KMS-11 (cell line): ENCODE results near the gene PCDH12.
A peak's percentile ranks its signal among the peaks of the same experiment; 100 is the strongest.

Source experiments
- H2AFZ ChIP-seq: fragments of 200-600 bp; sonication (generic); 2 replicates; pipeline ENCODE4 v1.6.1; 2016; ENCODE audit warnings: antibody characterized with exemption, mixed run types, low read depth
- H3K27ac ChIP-seq: fragments of 200-600 bp; sonication (generic); 2 replicates; pipeline ENCODE4 v1.6.1; 2016; ENCODE audit warnings: mild to moderate bottlenecking, mixed run types
- H3K27me3 ChIP-seq: fragments of 200-600 bp; sonication (generic); 2 replicates; pipeline ENCODE4 v1.6.1; 2017; ENCODE audit warnings: mild to moderate bottlenecking, low read depth, mixed run types, moderate library complexity; ENCODE audit not compliant: insufficient read depth
- H3K36me3 ChIP-seq: fragments of 200-600 bp; sonication (generic); 2 replicates; pipeline ENCODE4 v1.6.1; 2017; ENCODE audit warnings: mild to moderate bottlenecking, mixed run types; ENCODE audit not compliant: insufficient read depth
- H3K4me1 ChIP-seq: fragments of 200-600 bp; sonication (generic); 2 replicates; pipeline ENCODE4 v1.6.1; 2016; ENCODE audit warnings: mild to moderate bottlenecking, low read depth, mixed run types; ENCODE audit not compliant: poor library complexity, severe bottlenecking
- H3K4me2 ChIP-seq: fragments of 200-600 bp; sonication (generic); 2 replicates; pipeline ENCODE4 v1.7.0; 2016; ENCODE audit warnings: mild to moderate bottlenecking, mixed run types
- H3K4me3 ChIP-seq: fragments of 200-600 bp; sonication (generic); IDR thresholded peaks from 2 replicates; pipeline ENCODE4 v1.6.1; 2017; ENCODE audit warnings: low read depth, low read length, mixed read lengths; ENCODE audit not compliant: insufficient read depth
- H3K79me2 ChIP-seq: fragments of 200-600 bp; sonication (generic); 2 replicates; pipeline ENCODE4 v1.6.1; 2016; ENCODE audit warnings: low read depth, mixed run types; ENCODE audit not compliant: insufficient read depth
- H3K9ac ChIP-seq: fragments of 200-600 bp; sonication (generic); 2 replicates; pipeline ENCODE4 v1.6.1; 2016; ENCODE audit warnings: mild to moderate bottlenecking, mixed run types
- H4K20me1 ChIP-seq: fragments of 200-600 bp; sonication (generic); 2 replicates; pipeline ENCODE4 v1.6.1; 2016; ENCODE audit warnings: mild to moderate bottlenecking, mixed run types; ENCODE audit not compliant: insufficient read depth
- TF ChIP-seq, protein P1 (sequence below): fragments of 200-600 bp; sonication (generic); conservative IDR thresholded peaks from 2 replicates; pipeline ENCODE4 v1.6.1; 2017; ENCODE audit warnings: low read depth, mild to moderate bottlenecking, antibody characterized with exemption, low read length, moderate library complexity, mixed read lengths

The PCDH12 gene

DNA sequence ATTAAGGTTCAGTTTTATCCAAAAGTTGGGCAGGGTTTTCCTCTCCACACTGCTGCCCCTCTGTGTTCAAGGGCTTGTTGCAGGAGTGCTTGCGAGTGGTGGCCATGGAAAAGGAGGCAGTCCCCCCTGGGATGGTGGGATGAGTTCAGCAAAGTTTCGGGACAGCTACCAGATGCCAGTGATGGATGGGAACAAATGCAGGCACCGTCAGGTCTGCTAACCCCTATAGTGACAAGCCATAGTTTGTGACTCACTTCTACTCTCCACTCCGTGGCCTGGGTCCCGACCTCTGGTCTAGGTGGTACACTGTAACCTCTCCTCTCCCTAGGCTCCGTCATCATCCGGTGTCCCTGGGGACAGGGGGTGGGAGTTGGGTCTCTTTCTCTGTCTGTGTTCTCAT is 7.1 kb upstream of the PCDH12 start:
- no peak overlapping the region for H3K27ac ChIP-seq
- H4K20me1 ChIP-seq, result no peaks in the 10 kb centered on the region
- peaks cover 26% of the 10 kb centered on the region for H3K4me1 ChIP-seq
- H3K36me3 ChIP-seq, result no peaks in the 10 kb centered on the region
- H2AFZ ChIP-seq, result no peak overlapping the region
- no peaks in the 10 kb centered on the region for H3K27me3 ChIP-seq
- TF ChIP-seq, protein P1, sequence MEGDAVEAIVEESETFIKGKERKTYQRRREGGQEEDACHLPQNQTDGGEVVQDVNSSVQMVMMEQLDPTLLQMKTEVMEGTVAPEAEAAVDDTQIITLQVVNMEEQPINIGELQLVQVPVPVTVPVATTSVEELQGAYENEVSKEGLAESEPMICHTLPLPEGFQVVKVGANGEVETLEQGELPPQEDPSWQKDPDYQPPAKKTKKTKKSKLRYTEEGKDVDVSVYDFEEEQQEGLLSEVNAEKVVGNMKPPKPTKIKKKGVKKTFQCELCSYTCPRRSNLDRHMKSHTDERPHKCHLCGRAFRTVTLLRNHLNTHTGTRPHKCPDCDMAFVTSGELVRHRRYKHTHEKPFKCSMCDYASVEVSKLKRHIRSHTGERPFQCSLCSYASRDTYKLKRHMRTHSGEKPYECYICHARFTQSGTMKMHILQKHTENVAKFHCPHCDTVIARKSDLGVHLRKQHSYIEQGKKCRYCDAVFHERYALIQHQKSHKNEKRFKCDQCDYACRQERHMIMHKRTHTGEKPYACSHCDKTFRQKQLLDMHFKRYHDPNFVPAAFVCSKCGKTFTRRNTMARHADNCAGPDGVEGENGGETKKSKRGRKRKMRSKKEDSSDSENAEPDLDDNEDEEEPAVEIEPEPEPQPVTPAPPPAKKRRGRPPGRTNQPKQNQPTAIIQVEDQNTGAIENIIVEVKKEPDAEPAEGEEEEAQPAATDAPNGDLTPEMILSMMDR, result no peak
- no peak overlapping the region for H3K9ac ChIP-seq
- no peak overlapping the region for H3K4me2 ChIP-seq
- H3K79me2 ChIP-seq, result peaks cover 4% of the 10 kb centered on the region; the same call in 1 of the 2 replicates
- H3K4me3 ChIP-seq, result no peak overlapping the region

DNA sequence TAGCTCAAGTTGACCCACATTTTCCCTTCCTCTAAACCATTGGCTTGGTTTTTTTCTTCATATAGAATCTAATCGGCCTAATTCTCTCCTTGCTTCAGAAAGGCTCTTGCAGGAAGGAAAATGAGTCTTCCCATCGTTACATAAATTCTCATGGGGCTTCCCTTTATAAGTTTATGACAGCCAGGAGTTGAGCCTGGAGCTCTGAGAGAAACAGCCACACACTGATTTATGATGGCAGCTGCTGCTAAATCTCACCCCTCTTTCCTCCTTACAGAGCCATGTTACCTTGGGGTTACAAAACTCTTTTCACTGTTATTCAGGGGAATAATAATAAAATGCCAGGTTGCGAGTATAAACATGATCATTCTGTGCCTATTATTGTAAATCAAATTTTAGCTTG is 5.7 kb upstream of the PCDH12 start:
- H3K4me2 ChIP-seq, result no peak overlapping the region
- H3K79me2 ChIP-seq, result no peaks in the 10 kb centered on the region

DNA sequence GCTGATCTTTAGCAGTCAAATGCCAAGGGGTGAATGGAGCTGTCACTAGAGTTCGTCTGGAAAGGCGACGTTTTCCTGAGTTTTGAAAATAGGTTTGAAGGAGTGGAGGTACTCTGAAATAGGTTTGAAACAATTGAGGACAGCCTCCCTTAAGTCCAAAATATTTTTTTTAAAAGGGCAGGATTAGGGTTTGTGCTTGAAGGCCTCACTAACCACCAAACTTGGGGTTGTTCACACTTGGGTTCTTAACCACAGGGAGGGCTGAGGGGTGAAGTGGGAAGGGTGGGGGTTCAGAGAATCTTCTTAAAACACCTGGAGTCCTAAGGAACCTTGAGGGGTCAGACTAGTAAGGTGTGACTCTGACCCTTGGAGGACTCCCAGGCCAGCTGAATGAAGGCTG is 3.5 kb upstream of the PCDH12 start:
- H2AFZ ChIP-seq, result peak overlapping the region; percentile 72
- no peaks in the 10 kb centered on the region for H3K27me3 ChIP-seq
- H3K4me1 ChIP-seq, result peaks cover 18% of the 10 kb centered on the region
- H3K9ac ChIP-seq, result no peak overlapping the region
- H3K79me2 ChIP-seq, result no peaks in the 10 kb centered on the region
- H3K4me3 ChIP-seq, result no peak overlapping the region
- no peak overlapping the region for H3K27ac ChIP-seq
- H4K20me1 ChIP-seq, result no peaks in the 10 kb centered on the region
- H3K36me3 ChIP-seq, result no peaks in the 10 kb centered on the region
- TF ChIP-seq, protein P1, result no peak
- H3K4me2 ChIP-seq, result peak overlapping the region; percentile 67

More for the DNA sequence above, 5.7 kb upstream of the PCDH12 start:
- H3K27me3 ChIP-seq, result no peaks in the 10 kb centered on the region
- no peak overlapping the region for H2AFZ ChIP-seq
- H3K27ac ChIP-seq, result no peak overlapping the region
- peaks cover 23% of the 10 kb centered on the region for H3K4me1 ChIP-seq
- no peaks in the 10 kb centered on the region for H4K20me1 ChIP-seq
- TF ChIP-seq, protein P1, result no peak
- H3K4me3 ChIP-seq, result no peak overlapping the region
- H3K36me3 ChIP-seq, result no peaks in the 10 kb centered on the region
- H3K9ac ChIP-seq, result no peak overlapping the region

DNA sequence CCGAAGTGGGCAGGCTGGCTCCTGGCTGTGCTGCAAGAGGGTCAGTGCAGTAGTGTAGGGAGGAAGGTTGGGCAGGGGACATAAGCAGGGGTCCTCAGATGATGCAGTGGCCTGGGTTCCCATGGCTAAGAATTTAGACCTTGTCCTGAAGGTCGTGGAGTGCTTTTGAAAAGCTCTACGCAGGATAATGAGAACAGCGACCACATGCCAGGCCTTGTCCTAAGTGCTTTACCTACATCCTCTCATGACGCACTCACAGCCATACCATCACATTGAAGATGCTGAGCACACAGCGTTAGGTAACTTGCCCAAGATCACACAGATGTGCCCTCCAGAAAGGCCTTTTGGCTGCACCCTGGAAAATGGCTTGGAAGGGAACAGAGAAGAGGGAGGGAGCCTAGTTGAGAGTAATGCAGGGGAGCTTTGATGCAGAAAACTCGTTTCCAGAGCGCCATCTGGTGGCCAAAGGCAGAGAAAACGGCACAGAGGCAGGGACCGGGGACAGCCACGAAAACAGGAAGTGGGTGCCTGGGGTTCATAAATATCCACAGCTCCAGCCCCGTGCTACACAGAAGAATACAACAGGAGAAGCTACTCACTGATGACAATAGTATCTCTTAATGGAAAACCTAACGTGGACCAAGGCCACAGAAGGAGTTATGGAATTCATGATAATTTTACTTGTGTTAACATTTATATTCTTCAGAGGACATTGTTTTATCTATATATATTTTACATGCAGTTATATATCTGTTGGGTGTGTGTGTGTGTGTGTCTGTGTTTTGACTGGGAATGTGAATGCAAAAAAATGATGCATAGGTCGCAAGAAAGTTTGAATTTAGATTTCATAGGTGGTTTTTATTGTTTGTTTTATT is 2.7 kb upstream of the PCDH12 start:
- H3K27ac ChIP-seq, result no peak overlapping the region
- no peaks in the 10 kb centered on the region for H3K27me3 ChIP-seq
- H3K79me2 ChIP-seq, result no peaks in the 10 kb centered on the region
- H2AFZ ChIP-seq, result peak overlapping the region; percentile 72
- H3K36me3 ChIP-seq, result no peaks in the 10 kb centered on the region
- H3K9ac ChIP-seq, result no peak overlapping the region
- H3K4me1 ChIP-seq, result peaks cover 18% of the 10 kb centered on the region
- no peaks in the 10 kb centered on the region for H4K20me1 ChIP-seq
- peak overlapping the region; percentile 67 for H3K4me2 ChIP-seq
- no peak overlapping the region for H3K4me3 ChIP-seq
- TF ChIP-seq, protein P1, result peak; percentile 89
